ENCODE measurements around the gene G6PC3.
A peak's percentile ranks its signal among the peaks of the same experiment; 100 is the strongest.
"Not testable (repeated sequence)": the region's sequence is repeated elsewhere in the genome, so short reads cannot be mapped to it uniquely, and the experiment has no call there.

Gene G6PC3

GRCh38 chr17:44030482-44030881, 40.1 kb upstream of the G6PC3 start:
- no peak overlapping the region for H3K4me3 ChIP-seq (ENCODE audit: low read depth, low read length)
- DNase-seq (ENCODE audit: low read depth) = no peak
- TF ChIP-seq CTCF (conservative IDR thresholded peaks at IDR 0.05; ENCODE audit: low read depth, low read length) = no peak

- TF ChIP-seq CTCF (conservative IDR thresholded peaks at IDR 0.05; ENCODE audit: low read depth, low read length) = no peak
- no peak overlapping the region for H3K4me3 ChIP-seq (ENCODE audit: low read depth, low read length)
- no peak for DNase-seq (ENCODE audit: low read depth)
These were observed 36.6 kb upstream of the G6PC3 start for GRCh38 chr17:44033861-44034408.

- not testable (repeated sequence) for H3K4me3 ChIP-seq (ENCODE audit: low read depth, low read length); DNase-seq (ENCODE audit: low read depth)
These were observed 35.8 kb upstream of the G6PC3 start for GRCh38 chr17:44034688-44035087.

GRCh38 chr17:44037471-44037870, 33.1 kb upstream of the G6PC3 start:
- no peak overlapping the region for H3K4me3 ChIP-seq (ENCODE audit: low read depth, low read length)
- DNase-seq (ENCODE audit: low read depth) = no peak
- no peak for TF ChIP-seq CTCF (conservative IDR thresholded peaks at IDR 0.05; ENCODE audit: low read depth, low read length)

- no peak for DNase-seq (ENCODE audit: low read depth)
- no peak overlapping the region for H3K4me3 ChIP-seq (ENCODE audit: low read depth, low read length)
- no peak for TF ChIP-seq CTCF (conservative IDR thresholded peaks at IDR 0.05; ENCODE audit: low read depth, low read length)
These were observed 31.9 kb upstream of the G6PC3 start for GRCh38 chr17:44038604-44039011.

GRCh38 chr17:44039829-44040635, 30.5 kb upstream of the G6PC3 start:
- no peak overlapping the region for H3K4me3 ChIP-seq (ENCODE audit: low read depth, low read length)
- no peak for TF ChIP-seq CTCF (conservative IDR thresholded peaks at IDR 0.05; ENCODE audit: low read depth, low read length)
- peak; percentile 37 for DNase-seq (ENCODE audit: low read depth)

GRCh38 chr17:44043272-44043696, 27.3 kb upstream of the G6PC3 start:
- peak; percentile 57 for DNase-seq (ENCODE audit: low read depth)
- no peak overlapping the region for H3K4me3 ChIP-seq (ENCODE audit: low read depth, low read length)

More at GRCh38 chr17:44043272-44043696, 27.3 kb upstream of the G6PC3 start:
- no peak for TF ChIP-seq CTCF (conservative IDR thresholded peaks at IDR 0.05; ENCODE audit: low read depth, low read length)

All from choroid plexus epithelial cell (primary cell).